Endothelial cell of umbilical vein (primary cell): ENCODE results near the gene RAD9A.
A peak's percentile ranks its signal among the peaks of the same experiment; 100 is the strongest.

ENCODE experiments used
- CTCF ChIP-seq, 2 donors: IDR thresholded peaks; 1 replicate in 1 of 2; 2 replicates in 1 of 2; pipeline ENCODE4 v1.5.1; 2011; ENCODE audit warnings: low read length in 2 of 2, mild to moderate bottlenecking in 2 of 2, moderate library complexity in 2 of 2, control low read depth in 1 of 2, inconsistent platforms in 1 of 2, low read depth in 1 of 2; ENCODE audit not compliant: insufficient read depth in 1 of 2; ENCODE audit errors: extremely low read depth in 1 of 2
- EZH2 ChIP-seq: IDR thresholded peaks from 2 replicates; pipeline ENCODE4 v1.6.1; 2012; ENCODE audit warnings: borderline replicate concordance, low read depth, mild to moderate bottlenecking, moderate library complexity, low read length, inconsistent platforms; ENCODE audit not compliant: severe bottlenecking
- FOS ChIP-seq: IDR thresholded peaks from 2 replicates; pipeline ENCODE4 v1.6.1; 2011; ENCODE audit warnings: mild to moderate bottlenecking, low read length, moderate library complexity, borderline replicate concordance; ENCODE audit not compliant: insufficient read depth
- MAX ChIP-seq: IDR thresholded peaks from 2 replicates; pipeline ENCODE4 v1.6.1; 2011; ENCODE audit not compliant: insufficient read depth, insufficient read length
- MYC ChIP-seq: IDR thresholded peaks from one replicate; pipeline ENCODE4 v1.6.1; 2011; ENCODE audit warnings: mild to moderate bottlenecking, low read depth, low read length
- POLR2AphosphoS5 ChIP-seq: IDR thresholded peaks from 2 replicates; pipeline ENCODE4 v1.6.1; 2012; ENCODE audit warnings: low read depth, mild to moderate bottlenecking, control low read depth, low read length, moderate library complexity; ENCODE audit not compliant: insufficient read depth

GRCh38 chr11:67420646-67421429, 29.1 kb downstream of the RAD9A start:
- TF ChIP-seq MYC (no peak), MAX (no peak), EZH2 (no peak), POLR2AphosphoS5 (peak; percentile 72), CTCF (IDR thresholded peaks at IDR 0.05; ENCODE audit: extremely low read depth in 1 of 2, insufficient read depth in 1 of 2, low read depth in 1 of 2, low read length in 2 of 2) (no peak), FOS (no peak)
